ENCODE measurements around the gene SIN3A.

- TF ChIP-seq CTCF (IDR thresholded peaks at IDR 0.05) (no peak), POLR2A (IDR thresholded peaks at IDR 0.05) (no peak)
Measured at GRCh38 chr15:75483106-75483505, 31.6 kb upstream of the SIN3A start.
